ENCODE results near the gene HIRA.

The HIRA gene

DNA sequence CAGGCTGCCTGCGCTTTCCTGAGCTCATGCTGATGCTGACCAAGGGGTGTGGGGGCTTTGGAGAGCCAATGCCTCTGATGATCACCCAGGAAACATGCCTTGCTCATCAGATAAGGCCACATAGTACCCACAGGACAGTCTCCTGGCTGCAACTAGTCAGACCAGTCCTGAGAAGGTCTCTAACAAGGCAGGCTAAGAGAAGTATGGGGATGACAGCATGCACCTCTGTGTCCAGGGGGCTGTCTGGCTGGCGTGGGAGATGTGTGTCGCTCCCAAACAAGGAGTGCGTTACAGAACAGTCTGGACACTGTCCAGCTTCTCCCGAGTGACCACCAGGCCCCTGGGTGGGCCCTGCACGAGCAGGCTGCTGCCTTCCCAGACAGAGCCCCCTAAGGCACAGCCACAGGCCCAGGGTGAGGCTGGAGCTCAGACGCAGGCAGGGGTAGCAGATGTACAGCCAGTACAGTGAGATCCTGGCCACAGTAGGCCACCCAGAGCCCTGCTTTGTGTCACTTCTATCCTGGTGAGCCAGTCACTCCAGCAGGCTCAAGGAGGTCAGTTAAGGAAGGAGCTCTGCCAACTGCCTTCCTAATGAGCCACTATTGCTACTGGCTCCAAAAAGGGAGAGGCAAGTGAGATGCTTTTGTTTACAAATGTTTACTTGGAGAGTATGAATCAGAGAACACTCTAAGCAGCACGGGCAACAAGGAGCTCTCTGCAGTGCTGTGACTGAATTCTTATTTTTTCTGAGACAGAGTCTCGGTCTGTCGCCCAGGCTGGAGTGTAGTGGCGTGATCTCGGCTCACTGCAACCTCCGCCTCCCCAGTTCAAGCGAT is 74.0 kb downstream of the HIRA start:
- no peak for DNase-seq (ENCODE audit: low read depth)

DNA sequence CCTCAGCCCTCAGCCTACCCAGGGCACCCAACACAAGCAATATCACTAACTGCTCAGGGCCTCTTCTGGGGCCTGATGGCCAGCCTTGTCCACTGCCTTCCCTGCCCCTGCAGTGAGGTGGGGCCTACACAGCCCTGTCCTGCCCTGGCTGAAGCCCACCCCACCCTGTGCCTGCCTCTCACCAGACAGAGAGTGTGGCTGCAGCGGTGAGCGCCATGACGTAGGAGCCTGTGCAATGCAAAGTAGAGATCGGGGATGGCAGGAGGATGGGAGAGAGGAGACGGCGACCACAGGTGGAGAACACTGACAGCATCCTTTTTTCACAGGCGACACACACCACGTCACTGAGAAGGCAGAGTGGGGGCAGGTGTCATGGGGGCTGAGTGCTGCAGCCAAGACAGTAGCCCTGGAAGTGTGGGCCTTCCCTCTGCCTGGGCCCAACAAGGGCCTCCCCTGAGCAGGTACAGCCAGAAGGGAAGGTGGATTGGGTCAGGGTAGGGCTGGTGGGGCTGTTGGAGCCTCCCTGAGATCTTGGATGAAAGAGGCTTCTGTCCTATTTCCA is 74.7 kb downstream of the HIRA start:
- DNase-seq (ENCODE audit: low read depth): no peak

DNA sequence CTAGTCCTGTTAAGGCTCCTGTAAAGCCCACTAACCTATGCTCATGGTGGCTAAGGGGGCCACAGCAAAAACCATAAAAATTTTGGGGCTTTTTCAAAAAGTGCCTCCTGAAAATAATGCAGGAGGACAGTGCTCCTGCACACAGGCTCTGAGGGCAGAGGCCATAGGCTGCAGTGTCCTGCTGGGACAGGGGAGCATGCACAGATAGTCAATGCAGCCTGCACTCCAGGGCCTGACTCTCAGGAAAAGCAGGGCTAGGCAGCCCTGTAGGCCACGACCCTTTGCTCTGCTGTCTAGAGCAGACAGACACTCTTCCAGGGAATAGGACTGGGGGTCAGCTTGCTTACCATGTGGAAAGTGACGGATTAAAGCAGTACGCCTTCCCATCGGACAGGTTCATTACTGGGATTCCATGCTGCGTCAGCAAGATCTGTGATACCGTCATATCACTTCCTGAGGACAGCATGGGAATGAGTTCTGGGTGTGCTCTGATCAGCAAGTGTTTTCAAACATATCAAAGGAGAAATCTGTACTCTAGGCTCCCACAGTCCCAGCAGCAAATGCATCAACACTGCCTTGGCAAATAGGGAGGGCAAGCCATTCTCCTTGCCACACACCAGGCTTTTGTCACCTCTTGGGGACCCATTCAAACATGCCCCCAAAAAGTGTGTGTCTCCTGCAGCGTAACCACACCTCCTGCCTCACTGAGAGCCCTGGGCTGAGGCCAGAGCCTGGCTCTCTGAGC is 75.9 kb downstream of the HIRA start:
- DNase-seq (ENCODE audit: low read depth): no peak

DNA sequence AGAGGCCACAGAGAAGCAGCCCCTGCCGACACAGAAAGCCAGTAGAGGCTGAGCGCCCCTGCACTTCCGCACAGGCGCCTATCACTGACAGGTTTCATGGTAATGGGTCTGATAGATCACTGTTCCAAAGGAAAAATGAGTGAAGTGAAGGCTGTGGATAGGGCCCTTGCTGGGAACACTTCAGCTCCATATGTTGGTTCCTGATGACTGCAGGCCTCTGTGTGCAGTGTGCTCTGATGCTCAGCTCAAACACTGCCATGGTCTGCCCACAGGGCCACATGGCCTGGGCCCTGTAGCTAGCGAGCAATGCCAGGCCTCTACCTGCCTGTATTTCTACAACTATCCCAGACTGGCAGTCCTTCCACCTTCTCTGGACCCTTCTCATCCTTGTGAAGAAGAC is 77.3 kb downstream of the HIRA start:
- no peak for DNase-seq (ENCODE audit: low read depth)

DNA sequence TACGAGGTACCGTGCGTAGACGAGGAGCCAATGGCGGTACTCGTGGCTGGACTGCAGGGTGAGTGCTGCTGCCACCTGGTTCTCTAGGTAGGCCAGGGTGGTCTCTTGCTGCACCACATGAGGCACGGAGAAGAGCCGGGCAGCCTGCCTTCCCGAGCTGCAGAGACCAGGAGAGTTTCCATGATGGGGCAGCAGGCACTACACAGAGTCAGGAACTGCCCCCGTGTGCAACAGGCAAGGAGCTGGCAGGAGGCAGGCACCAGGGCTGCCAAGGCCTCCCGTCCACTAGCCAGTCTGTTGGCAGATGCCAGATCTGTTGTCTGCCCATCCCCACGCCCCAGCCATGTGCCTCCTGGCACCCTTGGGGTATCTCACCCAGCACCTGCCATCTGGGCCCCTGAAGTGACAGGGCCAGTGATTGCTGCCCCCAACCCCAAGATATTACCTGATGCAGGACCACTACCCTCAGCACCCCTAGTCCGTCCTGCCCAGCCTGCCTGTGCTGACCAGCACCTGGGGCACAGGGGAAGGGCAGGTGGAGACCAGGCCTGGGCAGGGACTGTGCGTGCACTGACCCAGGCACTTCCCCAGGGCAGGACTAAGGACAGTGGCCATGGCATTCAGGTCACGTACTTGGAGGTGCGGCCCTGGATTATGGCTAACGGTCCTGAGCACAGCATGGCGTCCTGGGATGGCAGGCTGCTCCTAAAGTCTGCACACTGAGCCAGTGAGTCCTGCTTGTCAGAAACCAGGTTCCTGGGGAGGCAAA is 78.0 kb downstream of the HIRA start:
- DNase-seq (ENCODE audit: low read depth): no peak

- no peak for DNase-seq (ENCODE audit: low read depth)
Measured at GRCh38 chr22:19352766-19353165, 78.8 kb downstream of the HIRA start.

DNA sequence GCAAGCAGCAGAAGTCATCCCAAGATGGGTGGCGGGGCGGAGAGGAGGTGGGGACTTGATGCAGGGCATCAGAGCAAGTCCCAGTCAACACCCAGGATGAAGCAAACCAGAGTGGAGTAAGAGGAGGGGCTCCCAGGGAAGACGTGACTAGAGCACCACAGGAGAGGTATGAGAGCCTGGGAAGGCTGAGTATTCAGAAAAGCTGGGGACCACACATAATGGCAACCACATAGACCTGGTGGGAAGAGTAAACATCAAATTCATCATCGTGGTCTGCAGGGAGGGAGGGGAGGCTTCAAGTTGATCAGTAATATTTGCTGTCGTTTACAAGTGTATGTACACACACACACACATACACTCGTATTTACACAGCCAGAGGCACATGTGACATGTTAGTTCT is 79.3 kb downstream of the HIRA start:
- DNase-seq (ENCODE audit: low read depth): no peak

- no peak for DNase-seq (ENCODE audit: low read depth)
Measured at GRCh38 chr22:19351604-19352003, 79.9 kb downstream of the HIRA start.

- no peak for DNase-seq (ENCODE audit: low read depth)
Measured at GRCh38 chr22:19350947-19351346, 80.6 kb downstream of the HIRA start.

- DNase-seq (ENCODE audit: low read depth): no peak
Measured at GRCh38 chr22:19350476-19350859, 81.1 kb downstream of the HIRA start.

GRCh38 chr22:19349778-19350475 is 81.6 kb downstream of the HIRA start:
- DNase-seq (ENCODE audit: low read depth): no peak

DNA sequence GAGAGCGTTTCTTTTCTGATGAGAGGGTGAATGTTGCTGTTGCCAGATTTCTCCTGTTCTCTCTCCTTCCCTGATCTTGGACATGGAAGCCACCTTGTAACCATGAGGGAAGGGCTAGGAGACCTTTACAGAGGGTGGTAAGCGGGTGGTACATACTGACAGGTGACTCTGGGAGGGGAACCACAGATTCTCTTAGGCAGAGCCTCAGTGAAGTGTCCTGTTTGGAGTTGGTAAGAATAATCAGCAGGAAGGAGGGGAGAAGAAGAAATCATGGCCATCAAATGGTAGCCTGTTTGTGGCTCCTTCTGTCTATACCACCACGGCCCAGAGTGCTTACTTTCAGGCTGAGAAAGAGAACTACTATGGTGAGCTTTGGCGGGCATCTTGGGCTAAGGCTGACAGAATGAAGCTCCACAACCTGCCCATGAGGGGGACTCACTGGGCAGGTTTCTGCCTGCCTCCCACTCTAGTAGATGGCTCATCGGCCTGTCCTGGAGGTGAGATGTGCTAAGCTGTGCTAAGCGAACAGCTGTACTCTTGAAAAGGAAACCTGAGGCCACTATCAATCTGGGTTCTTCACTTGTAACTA is 84.8 kb downstream of the HIRA start:
- DNase-seq (ENCODE audit: low read depth): no peak

GRCh38 chr22:19344420-19344819 is 87.1 kb downstream of the HIRA start:
- DNase-seq (ENCODE audit: low read depth): no peak

DNA sequence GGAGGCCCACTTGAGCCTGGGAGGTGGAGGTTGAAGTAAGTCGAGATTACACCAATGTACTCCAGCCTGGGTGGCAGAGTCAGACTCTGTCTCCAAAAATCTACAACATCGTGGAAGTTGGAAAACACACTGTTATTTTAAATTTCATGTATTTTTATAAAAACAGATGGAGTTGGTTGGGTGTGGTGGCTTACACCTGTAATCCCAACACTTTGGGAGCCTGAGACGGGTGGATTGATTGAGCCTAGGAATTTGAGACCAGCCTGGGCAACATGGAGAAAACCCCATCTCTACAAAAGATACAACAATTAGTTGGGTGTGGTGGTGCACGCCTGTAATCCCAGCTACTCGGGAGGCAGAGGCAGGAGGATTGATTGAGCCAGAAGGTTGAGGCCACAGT is 88.1 kb downstream of the HIRA start:
- DNase-seq (ENCODE audit: low read depth): no peak

DNA sequence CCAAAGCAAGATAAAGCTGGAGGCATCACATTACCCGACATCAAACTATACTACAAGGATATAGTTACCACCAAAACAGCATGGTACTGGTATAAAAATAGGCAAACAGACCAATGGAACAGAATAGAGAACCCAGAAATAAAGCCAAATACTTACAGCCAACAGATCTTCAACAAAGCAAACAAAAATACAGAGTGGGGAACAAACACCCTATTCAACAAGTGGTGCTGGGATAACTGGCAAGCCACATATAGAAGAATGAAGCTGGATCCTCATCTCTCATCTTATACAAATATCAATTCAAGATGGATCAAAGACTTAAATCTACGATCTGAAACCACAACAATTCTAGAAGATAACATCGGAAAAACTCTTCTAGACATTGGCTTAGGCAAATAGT is 90.0 kb downstream of the HIRA start:
- DNase-seq (ENCODE audit: low read depth): no peak

GRCh38 chr22:19337137-19337536 is 94.4 kb downstream of the HIRA start:
- no peak for DNase-seq (ENCODE audit: low read depth)

DNA sequence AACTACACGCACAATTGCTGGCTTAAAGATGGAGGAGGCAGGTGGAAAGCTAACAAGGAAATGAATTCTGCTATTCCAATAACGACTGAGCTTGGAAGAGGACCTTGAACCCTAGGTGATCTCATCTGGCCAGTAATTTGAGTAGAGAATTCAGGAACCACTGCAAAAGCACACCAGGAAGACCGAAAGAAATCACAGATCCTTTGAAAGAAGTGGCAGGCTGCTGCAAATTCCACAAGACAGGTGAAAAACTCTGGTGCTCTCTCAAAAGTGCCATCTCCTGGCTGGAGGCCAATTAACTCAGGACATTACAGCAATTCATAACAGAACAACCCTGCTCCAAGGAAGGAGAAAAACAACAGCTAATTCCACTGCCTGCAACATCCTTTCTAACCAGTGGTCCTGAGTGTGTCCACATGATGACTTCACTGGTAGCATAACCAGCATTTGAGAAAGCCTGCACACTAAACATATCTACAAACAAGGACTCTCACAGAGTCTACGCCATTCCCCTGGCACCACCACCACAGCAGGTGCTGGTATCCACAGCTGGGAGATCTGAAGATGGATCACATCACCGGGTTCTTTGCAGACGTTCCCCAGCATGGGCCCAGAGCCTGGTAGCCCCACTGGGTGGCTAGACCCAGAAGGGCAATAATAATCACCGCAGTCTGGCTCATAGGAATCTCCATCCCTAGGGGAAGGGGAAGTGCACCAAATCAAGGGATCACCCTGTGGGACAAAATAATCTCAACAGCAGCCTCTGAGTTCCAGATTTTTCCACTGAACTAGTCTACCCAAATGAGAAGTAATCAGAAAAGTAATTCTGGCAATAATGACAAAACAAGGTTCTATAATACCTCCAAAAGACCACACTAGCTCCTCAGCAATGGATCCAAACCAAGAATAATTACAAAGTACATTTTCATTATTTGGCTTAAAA is 95.1 kb downstream of the HIRA start:
- no peak for DNase-seq (ENCODE audit: low read depth)

GRCh38 chr22:19331975-19332374 is 99.6 kb downstream of the HIRA start:
- DNase-seq (ENCODE audit: low read depth): no peak

DNA sequence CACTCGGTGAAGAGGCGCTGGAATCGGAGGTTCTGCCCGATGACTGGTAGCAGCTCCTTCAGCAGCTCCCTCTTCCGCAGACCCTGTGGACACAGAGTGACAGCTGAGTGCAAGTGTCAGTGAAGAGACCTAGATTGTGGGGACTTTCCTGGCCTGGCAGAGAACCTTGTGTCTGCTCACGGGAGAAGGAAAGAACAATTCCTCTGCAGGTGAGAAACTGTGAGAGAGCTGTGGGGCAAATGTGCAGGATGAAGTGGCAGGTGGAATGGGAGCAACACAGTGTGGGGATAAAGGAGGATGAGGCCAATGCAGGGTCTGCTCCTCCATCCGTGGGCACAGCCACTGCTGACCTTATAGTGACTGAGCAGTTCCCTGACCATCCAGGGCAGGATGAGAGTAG is 100.1 kb downstream of the HIRA start:
- DNase-seq (ENCODE audit: low read depth): no peak

- DNase-seq (ENCODE audit: low read depth): no peak
Measured at GRCh38 chr22:19330865-19331418, 100.6 kb downstream of the HIRA start.
